Astrocyte of the hippocampus (primary cell): ENCODE results near the gene TAAR2.
"Not testable (repeated sequence)": the region's sequence is repeated elsewhere in the genome, so short reads cannot be mapped to it uniquely, and the experiment has no call there.

ENCODE experiments used
- DNase-seq: peaks from one replicate; pipeline ENCODE4 v3.0.0; 2011; ENCODE audit warnings: low read depth, low spot score

Gene TAAR2

GRCh38 chr6:132624175-132624574 lies at the start of gene TAAR2:
Gene TAAR2, minus strand, starts transcription at chr6:132624275. Its CDS starts 0 bp downstream, at chr6:132624275.
- no peak for DNase-seq

- no peak for DNase-seq
These were observed 49.5 kb upstream of the TAAR2 start for GRCh38 chr6:132673376-132674094.

- no peak for DNase-seq
These were observed 47.2 kb upstream of the TAAR2 start for GRCh38 chr6:132671295-132671694.

GRCh38 chr6:132669690-132670291 lies 45.7 kb upstream of the TAAR2 start:
- DNase-seq, result peak; percentile 62

- DNase-seq, result no peak
These were observed 42.0 kb upstream of the TAAR2 start for GRCh38 chr6:132666118-132666517.

GRCh38 chr6:132664309-132665034 lies 40.4 kb upstream of the TAAR2 start:
- no peak for DNase-seq

GRCh38 chr6:132663661-132664060 lies 39.6 kb upstream of the TAAR2 start:
- DNase-seq, result no peak

GRCh38 chr6:132661906-132662305 lies 37.8 kb upstream of the TAAR2 start:
- DNase-seq, result no peak

GRCh38 chr6:132659082-132659481 lies 35.0 kb upstream of the TAAR2 start, which contains the start of gene TAAR1:
Gene TAAR1, minus strand, starts transcription at chr6:132659182. Its CDS starts 13,179 bp downstream, at chr6:132646003.
- no peak for DNase-seq

GRCh38 chr6:132651062-132651461 lies 27.0 kb upstream of the TAAR2 start:
- no peak for DNase-seq

- peak; percentile 9 for DNase-seq
These were observed 26.4 kb upstream of the TAAR2 start for GRCh38 chr6:132650429-132650828.

- no peak for DNase-seq
These were observed 24.8 kb upstream of the TAAR2 start for GRCh38 chr6:132648828-132649227.

GRCh38 chr6:132648356-132648755 lies 24.3 kb upstream of the TAAR2 start:
- DNase-seq, result peak; percentile 77

GRCh38 chr6:132643547-132643946 lies 19.5 kb upstream of the TAAR2 start:
- DNase-seq, result no peak

- not testable (repeated sequence) for DNase-seq
These were observed 13.1 kb upstream of the TAAR2 start for GRCh38 chr6:132637135-132637534.

- DNase-seq, result not testable (repeated sequence)
These were observed 11.8 kb upstream of the TAAR2 start for GRCh38 chr6:132635906-132636305.

- DNase-seq, result not testable (repeated sequence)
These were observed 11.2 kb upstream of the TAAR2 start for GRCh38 chr6:132635288-132635687.

- DNase-seq, result no peak
These were observed 10.7 kb upstream of the TAAR2 start for GRCh38 chr6:132634796-132635195.

GRCh38 chr6:132633362-132633761 lies 9.3 kb upstream of the TAAR2 start:
- DNase-seq, result no peak

- DNase-seq, result no peak
These were observed 799 bp downstream of the TAAR2 start for GRCh38 chr6:132623106-132623845.

GRCh38 chr6:132616677-132617076 lies 7.4 kb downstream of the TAAR2 start:
- no peak for DNase-seq

GRCh38 chr6:132614554-132614953 lies 9.5 kb downstream of the TAAR2 start:
- DNase-seq, result no peak
